ENCODE measurements around the gene ZDHHC19.
"Not testable (repeated sequence)": the region's sequence is repeated elsewhere in the genome, so short reads cannot be mapped to it uniquely, and the experiment has no call there.

The ZDHHC19 gene, protein sequence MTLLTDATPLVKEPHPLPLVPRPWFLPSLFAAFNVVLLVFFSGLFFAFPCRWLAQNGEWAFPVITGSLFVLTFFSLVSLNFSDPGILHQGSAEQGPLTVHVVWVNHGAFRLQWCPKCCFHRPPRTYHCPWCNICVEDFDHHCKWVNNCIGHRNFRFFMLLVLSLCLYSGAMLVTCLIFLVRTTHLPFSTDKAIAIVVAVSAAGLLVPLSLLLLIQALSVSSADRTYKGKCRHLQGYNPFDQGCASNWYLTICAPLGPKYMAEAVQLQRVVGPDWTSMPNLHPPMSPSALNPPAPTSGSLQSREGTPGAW

DNA sequence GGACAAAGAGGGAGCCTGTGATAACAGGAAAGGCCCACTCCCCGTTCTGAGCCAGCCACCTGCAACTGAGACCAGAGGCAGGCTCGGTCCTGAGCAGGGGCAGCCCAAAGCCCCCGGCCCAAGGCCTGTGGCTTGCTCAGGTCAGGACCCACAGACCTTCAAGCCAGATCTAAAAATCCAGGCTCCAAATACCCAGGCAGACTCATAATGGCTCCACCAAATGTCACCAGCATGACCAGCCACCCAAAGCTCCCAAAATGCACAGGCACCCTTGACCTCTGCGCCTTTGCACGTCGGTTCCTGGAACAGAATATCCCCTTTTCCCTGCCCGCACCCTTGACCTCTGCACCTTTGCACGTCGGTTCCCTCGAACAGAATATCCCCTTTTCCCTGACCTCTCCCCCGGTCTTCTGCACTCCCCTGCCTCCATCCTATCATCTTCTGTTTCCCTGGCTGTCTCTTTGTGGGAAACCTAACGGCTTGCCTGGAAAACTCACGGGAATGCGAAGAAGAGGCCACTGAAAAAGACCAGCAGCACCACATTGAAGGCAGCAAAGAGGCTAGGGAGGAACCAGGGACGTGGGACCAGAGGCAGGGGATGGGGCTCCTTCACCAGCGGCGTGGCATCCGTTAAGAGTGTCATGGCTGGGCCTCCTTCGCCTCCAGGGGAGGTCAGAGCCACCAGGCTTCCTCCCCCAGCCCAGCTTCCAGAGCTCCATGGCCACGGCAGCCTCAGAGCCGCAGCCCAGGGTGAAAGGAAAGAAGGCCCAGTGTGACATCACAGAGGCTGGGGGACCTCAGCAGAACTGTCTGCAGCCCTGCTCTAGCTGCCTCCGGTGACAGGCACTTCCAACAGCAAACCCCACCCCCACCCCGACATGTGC, at the start of gene ZDHHC19:
Gene ZDHHC19, minus strand, starts transcription at position 728 of the 884 bp plus-strand sequence. Its CDS starts 85 bp downstream, at position 643.
- no peak for DNase-seq (ENCODE audit: low read depth, low spot score)

DNA sequence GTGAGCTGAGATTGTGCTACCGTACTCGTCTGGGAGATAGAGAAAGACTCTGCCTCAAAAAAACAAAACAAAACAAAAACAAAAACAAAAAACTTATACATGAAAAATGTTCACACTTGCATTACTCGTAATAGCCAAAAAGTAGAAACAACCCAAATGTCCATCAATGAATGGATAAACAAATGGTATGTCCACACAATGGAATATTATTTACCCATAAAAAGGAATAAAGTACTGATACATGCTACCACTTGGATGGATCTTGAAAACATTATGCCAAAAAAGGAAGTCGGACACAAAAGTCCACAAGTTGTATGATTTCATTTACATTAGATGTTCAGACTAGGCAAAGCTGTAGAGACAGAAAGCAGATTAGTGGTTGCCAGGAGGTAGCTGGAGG, 49.6 kb upstream of the ZDHHC19 start:
- DNase-seq (ENCODE audit: low read depth, low spot score) = no peak

DNA sequence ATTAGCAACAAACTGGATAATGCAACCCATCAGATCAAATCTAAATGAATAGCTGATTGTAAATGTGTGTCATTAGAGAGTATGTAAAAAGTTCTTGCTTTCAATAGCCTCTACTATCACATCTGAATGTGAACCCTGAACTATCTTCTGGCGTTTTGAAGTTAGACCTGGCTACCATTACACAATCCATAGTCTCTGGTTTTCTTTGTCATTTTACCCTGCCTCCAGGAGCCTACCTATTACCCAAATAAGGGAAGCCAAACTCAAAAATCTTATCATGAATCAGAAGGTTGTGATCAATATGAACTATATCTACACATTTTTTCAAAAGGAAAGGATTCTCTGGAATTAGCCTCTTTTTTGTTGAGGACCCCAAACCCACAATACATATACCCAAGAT, 44.6 kb upstream of the ZDHHC19 start:
- no peak for DNase-seq (ENCODE audit: low read depth, low spot score)

DNA sequence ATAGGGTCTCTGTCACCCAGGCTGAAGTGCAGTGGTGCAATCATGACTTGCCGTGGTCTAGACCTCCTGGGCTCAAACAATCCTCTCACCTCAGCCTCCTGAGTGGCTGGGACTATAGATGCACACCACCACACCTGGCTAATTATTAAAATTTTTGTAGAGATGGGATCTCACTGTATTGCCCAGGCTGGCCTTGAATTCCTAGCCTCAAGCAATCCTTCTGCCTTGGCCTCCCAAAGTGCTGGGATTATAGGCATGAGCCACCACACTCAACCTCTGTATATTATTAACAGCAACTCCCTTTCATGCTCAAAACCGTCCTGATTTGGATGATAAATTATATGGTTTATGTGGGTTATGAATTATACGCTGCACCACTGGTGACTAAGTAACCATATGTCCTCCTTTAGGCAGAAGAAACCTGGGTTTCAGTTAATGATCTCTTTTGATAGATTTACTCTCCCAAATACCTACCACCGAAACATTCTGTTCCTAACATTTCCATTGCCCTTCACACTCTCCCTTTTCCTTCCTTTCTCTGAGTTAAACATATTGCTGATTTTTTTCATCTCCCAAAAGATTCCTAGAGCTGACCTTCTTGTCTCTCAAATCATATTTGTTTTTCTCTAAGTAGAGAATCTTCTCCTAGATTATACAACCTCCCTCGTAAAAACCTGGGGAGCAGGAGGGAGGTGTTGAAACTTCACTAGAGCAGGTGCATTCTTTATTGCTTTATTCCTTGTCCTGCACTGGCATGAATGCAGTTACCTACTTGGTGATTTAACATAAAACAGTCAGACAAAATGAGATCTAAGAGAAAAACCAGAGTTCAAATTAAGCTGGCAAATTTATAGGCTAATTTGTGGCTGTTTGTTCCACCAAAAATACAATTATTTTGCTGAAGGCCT, 43.4 kb upstream of the ZDHHC19 start:
- DNase-seq (ENCODE audit: low read depth, low spot score) = no peak

DNA sequence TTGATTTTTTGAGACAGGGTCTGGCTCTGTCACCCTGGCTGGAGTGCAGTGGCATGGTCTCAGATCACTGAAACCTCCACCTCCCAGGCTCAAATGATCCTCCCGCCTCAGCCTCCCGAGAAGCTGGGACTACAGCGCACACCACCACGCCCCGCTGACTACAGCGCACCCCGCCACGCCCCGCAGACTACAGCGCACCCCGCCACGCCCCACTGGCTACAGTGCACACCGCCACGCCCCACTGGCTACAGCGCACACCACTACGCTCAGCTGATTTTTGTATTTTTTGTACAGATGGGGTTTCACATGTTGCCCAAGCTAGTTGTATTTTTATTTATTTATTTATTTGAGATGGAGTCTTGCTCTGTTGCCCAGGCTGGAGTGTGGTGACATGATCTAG, 40.7 kb upstream of the ZDHHC19 start:
- no peak for DNase-seq (ENCODE audit: low read depth, low spot score)

DNA sequence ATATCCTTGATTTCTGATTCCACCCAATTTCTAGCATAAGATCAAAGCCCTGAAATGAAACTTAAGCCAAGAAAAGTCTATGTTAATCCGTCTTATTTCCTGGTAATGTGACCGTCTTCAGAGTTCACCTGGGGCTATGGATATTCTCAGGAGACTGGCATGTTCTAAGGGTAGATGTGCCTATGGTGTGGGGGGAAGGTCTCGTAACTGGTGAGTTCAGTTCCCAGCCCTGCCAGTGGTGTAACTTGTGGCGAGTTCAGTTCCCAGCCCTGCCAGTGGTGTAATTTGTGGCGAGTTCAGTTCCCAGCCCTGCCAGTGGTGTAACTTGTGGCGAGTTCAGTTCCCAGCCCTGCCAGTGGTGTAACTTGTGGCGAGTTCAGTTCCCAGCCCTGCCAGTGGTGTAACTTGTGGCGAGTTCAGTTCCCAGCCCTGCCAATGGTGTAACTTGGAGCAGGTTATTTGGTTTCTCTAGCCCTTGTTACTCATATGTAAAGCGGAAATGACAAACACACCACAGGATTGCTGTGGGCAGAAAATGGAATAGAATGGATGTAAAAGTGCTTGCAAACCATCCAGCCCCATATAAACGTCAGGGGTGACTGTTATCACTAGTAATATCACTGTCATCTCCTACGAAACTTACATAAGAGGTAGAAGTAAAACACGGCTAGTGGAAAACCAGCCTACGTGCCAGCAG, 35.6 kb upstream of the ZDHHC19 start:
- DNase-seq (ENCODE audit: low read depth, low spot score) = no peak

DNA sequence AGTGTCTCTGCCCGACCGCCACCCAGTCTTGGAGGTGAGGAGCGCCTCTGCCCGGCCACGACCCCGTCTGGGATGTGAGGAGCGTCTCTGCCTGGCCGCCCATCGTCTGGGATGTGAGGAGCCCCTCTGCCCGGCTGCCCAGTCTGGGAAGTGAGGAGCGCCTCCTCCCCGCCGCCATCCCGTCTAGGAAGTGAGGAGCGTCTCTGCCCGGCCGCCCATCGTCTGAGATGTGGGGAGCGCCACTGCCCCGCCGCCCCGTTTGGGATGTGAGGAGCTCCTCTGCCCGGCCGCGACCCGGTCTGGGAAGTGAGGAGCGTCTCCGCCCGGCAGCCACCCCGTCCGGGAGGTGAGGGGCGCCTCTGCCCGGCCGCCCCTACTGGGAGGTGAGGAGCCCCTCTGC, 33.0 kb upstream of the ZDHHC19 start:
- not testable (repeated sequence) for DNase-seq (ENCODE audit: low read depth, low spot score)

DNA sequence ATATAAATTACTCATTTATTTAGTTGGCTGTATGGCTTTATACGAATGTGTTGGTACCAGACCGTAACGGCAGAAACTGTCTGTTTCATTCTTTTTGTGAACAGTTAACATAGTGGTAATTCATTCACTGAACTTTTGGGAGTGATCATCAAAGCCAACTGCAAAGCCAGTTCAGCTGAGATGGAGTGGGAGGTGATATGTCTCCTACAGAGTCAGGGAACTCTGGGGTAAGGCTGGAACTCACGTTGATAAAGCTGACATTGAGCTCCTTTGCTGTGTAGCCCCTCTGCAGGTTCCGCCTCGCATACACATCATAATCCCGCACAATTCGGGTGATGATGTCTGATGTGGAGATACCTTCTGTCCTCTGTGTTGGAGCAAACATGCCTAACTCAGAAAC, 30.5 kb upstream of the ZDHHC19 start:
- no peak for DNase-seq (ENCODE audit: low read depth, low spot score)

DNA sequence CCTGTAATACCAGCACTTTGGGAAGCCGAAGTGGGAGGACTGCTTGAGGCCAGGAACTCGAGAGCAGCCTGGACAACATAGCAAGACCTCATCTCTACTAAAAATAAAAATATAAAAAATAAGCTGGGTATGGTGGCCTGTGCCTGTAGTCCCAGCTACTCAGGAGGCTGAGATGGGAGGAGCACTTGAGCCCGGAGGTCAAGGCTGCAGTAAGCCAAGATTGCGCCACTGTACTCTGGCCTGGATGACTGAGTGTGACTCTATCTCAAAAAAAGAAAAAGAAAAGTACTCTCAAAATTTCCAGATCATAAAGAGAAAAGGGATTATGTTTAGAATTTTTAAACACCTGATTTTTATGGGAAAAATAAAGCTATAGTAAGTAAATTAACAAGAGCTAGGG, 29.2 kb upstream of the ZDHHC19 start:
- no peak for DNase-seq (ENCODE audit: low read depth, low spot score)

DNA sequence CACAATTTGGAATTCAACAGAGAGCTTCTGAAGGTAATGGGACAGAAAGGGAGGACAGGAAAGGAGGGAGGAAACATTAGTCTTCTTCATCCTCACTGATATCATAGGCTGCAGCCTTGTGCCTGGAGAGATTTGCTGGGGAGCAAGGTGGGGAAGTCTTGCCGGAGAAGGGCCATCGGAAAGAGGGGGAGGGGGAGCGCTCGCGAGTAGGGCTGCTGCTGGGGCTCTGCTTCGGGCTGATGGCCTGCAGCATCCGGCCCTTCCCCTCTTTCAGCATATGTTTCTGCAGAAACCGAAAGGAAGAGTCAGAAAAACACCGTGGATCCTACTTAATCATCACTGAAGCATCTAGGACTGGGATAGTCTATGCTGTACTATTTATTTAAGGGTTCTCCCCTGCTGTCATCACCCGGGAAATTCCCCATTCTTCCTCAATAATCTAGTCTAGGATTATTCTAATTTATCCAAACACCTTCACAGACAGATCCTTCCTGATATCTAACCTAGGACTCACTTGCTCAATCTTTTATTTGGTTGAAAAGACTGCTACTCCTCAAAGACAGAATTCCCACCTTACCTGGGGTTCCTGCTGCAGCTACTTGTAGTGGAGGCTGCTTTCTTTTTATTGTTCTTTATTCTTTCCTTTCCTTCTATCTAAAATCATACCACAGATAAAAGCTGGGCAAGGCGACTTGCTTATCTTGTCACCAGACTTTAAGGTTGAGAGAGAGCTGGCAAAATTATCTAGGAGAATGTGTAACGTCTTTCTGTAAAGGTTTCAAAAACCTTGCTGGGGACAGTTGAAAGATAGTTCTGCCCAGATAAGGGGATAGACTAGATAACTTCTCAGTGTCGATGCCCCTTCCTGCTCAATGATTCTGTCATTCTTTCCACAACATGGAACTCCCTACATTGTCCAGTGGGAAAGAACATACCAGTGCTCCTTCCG, 27.7 kb upstream of the ZDHHC19 start:
- peak; percentile 13 for DNase-seq (ENCODE audit: low read depth, low spot score)

DNA sequence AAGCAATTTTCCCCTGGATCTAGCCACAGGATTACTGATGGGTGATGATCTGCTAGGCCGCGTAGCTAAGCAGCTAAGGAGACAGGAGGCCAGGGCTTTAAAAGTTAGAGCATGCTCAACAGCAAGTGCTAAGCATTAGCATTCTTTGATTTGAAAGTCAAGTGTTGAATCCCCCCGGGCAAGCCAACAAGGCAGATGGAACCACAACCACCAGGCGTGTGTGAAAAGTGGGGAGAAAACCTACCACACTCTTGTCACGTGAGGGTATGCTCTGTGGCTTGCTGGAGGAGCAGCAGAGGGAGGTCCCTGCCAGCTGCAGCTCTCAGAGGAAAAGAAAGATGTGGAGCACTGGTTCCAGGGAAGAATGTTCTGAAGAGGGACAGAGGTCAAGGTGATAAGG, 26.0 kb upstream of the ZDHHC19 start:
- DNase-seq (ENCODE audit: low read depth, low spot score) = no peak

DNA sequence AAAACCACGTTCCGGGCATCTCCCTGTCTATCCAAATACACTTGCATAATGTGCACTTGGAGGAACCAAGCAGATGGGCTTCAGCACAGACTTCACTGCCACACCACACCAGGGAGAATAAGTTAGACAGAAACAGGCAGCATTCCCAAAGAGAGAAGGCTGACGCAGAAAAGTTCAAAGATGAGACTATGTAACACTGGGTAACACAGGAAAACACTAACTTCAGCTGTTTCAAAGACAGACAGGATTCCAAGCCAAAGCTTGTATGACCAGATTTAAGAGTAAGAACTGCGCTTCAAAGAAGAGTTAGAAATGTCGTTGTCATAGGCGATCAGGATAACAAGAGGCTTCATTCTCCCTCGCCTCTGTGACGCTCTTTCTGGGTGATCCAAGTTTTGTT, 25.0 kb upstream of the ZDHHC19 start:
- no peak for DNase-seq (ENCODE audit: low read depth, low spot score)

DNA sequence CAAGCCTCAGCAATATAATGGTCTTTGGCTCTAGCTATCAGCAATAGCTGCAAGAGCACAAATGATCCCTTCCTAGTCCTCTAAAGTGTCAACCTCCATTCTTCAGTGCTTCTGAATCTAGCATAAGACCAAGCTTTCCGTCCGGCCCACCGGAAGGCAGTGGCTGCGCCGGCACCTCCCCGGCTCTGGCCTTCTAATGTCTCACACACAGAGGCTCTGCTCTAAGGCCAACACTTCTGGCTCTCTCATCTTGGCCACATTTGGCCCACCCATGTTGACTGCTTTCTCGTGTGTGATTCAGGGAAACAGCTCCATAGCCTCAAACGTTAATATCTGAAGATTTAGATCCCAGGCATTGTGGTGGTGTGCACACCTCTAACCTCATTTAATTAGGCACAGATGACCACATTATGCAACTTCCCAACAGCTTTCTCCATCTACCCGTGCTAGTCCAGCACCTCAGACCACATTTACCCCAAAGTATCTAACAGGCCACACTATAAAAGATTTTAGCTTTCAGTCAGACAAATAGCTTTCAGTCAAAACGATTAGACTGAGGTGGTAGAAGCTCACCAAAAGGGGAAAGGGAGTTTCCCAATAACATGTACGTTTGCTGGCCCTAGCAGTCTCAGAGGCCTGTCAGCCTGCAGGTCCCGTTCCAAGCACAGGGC, 24.4 kb upstream of the ZDHHC19 start:
- no peak for DNase-seq (ENCODE audit: low read depth, low spot score)

DNA sequence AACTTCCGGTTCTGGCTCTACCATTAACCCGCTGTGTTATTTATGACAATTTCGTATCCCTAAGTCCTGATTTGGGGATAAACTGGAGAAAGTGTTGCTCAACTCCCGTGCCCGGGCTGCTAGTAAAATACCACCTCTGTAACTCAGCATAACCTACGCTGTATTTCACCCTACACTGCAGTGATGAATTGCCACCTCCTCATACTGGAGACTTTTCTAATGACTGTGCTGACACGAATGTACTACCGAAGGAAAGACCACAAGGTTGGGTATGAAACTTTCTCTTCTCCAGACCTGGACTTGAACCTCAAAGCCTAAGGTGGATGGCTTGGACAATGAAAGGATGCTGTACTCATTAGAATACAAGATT, 21.7 kb upstream of the ZDHHC19 start:
- no peak for DNase-seq (ENCODE audit: low read depth, low spot score)

DNA sequence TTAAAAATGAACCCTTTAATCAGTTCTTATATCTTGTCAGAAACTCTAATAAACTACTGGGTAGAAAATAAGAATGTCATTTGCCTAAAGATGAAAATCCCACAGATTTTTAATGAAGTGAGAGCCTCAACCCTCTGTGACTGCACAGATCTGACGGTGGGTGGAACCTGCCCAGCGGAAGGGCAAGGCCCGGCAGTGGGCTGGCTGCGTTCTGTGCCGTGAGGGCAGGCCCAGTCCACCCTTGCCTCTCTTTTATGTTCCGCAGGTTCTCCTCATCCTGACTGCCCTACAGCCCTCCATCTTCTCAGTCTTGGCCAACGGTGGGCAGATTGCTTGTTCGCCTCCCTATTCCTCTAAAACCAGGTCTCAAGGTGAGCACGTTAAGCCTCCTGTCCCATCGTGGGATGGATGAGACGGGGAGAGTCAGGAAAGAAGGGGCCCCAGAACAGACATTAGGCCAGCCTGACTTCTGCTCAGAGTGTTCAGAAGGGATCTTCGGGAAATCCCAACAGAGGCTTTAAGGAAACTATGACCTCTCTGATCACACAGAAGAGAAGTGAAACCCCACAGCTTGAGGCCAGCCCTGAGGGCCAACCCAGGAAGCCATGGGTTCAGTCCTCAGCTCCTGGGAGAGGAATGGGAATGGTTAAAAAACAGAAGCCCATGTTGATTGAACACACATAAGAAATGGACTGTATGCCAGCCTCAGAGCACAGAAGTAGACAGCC, 21.1 kb upstream of the ZDHHC19 start:
- DNase-seq (ENCODE audit: low read depth, low spot score) = no peak

DNA sequence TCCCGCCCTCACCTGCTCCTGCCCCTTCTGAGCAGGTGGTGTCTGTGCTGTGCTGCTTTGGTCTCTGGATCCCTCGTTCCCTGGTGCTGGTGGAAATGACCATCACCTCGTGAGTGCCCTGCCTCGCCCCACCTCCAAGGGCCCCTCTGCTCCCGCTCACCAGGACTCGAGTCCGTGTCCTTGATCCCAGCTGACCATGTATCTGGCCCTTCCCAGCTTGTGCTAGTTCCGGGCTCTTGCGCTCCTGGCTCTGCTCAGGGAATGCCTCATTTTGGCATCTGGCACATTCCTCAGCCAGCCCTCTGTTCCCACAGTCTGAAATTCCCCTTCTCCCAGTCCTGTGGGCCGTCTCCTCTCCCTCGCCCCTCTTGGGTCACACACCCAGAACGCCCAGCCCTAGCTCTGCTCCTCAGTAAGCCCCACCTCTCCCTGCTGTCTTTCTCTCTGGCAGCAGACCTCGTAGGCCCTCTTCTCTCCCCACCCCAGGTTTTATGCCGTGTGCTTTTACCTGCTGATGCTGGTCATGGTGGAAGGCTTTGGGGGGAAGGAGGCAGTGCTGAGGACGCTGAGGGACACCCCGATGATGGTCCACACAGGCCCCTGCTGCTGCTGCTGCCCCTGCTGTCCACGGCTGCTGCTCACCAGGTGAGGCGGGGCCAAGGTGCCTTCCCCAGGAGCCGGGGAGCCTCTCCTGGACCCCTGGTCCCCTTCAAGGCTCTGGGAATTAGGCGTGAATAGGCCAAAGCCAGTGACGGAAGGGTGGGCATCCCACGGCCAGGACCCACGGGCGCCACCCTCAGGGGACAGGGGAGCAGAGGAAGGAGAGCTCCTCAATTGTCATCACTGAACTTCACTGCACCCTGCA, 16.7 kb upstream of the ZDHHC19 start:
- DNase-seq (ENCODE audit: low read depth, low spot score) = no peak

DNA sequence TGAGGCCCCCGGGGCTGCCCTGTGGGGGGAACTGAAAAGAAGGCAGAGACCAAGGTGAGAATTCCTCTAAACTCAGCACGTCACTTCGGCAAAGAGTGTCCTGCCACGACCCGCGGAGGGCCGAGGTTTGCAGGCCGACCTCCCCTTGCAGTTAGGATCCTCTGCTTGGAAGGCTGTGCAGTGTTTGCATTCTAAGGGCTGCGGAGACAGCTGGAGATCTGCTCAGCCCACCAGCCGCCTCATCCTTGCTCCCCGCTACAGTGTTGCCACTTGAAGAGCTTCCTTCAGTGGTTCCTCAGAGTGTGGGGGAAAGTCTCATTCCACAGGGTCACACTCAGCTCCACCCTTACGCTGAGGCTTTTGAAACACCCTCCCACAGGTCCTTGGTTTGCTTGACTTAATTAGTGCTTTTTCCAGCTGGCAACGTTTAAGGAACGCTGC, 15.9 kb upstream of the ZDHHC19 start:
- no peak for DNase-seq (ENCODE audit: low read depth, low spot score)

DNA sequence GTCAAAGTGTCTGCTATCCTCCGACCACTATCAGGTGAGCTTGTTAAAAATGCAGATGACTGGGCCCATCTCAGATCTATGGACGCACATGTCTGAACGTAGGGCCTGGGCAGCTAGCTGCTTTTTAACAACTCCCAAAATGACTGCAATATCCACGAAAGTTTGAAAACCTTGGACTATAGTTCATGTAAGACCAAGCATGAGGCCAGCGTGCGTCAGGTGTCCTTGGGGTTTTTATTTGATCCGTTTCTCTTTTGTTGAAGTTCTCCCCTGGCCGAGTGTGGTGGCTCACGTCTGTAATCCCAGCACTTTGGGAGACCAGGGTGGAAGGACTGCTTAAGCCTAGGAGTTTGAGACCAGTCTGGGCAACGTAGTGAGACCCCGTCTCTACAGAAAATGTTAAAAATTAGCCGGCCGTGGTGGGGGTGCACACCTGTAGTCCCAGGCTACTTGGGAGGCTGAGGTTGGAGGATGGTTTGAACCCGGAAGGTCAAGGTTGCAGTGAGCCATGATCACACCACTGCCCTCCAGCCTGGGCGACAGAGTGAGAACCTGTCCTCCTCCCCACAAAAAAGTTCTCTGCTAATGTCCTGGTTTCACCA, 14.7 kb upstream of the ZDHHC19 start:
- no peak for DNase-seq (ENCODE audit: low read depth, low spot score)

Measured in smooth muscle cell of the brain vasculature (primary cell).